Breast epithelium (tissue), 4 donors: ENCODE data around the gene PER3. TPM values are rescaled to one million over a fixed set of nuclear protein-coding genes. Genes with fewer than 3 reads are reported as not detected.

Experiments
- DNase-seq, 2 donors: peaks; one replicate each; pipeline ENCODE4 v3.0.0-alpha.2; 2019; ENCODE audit warnings: low spot score in 2 of 2
- H3K27ac ChIP-seq, 2 donors: fragments of 200-600 bp; sonication (generic) in 1 of 2; one replicate each; pipeline ENCODE4 v1.5.1; 2016 to 2019; ENCODE audit warnings: mild to moderate bottlenecking in 1 of 2
- H3K27me3 ChIP-seq, 2 donors: fragments of 200-600 bp; sonication (generic) in 1 of 2; one replicate each; pipeline versions ENCODE4 v1.5.1 to v1.6.0; 2017 to 2019; ENCODE audit warnings: control low read depth in 1 of 2, mild to moderate bottlenecking in 1 of 2
- H3K36me3 ChIP-seq: fragments of 200-600 bp; one replicate; pipeline ENCODE4 v1.5.1; 2019
- H3K4me1 ChIP-seq, 2 donors: fragments of 200-600 bp; sonication (generic); one replicate each; pipeline ENCODE4 v1.5.1; 2016 to 2019; ENCODE audit warnings: control low read depth in 1 of 2
- H3K4me3 ChIP-seq, 3 donors: fragments of 200-600 bp; sonication (generic); 1 replicate in 2 of 3; 2 replicates in 1 of 3; pipeline ENCODE4 v1.5.1; 2016 to 2019; ENCODE audit warnings: mild to moderate bottlenecking in 3 of 3, moderate library complexity in 2 of 3
- H3K9me3 ChIP-seq, 2 donors: fragments of 200-600 bp; sonication (generic) in 1 of 2; one replicate each; pipeline ENCODE4 v1.5.1; 2016 to 2019; ENCODE audit warnings: control low read depth in 1 of 2
- POLR2A ChIP-seq: fragments of 450-650 bp; IDR thresholded peaks from one replicate; pipeline ENCODE4 v1.6.1; 2016; ENCODE audit warnings: antibody characterized with exemption, mild to moderate bottlenecking, moderate library complexity
- POLR2AphosphoS5 ChIP-seq, 3 donors: sonication (generic); formaldehyde crosslinking; IDR thresholded peaks; one replicate each; pipeline ENCODE4 v1.6.1; 2017; ENCODE audit warnings: antibody characterized with exemption in 3 of 3
- intact Hi-C: fragments of 100-400 bp; cut with DNase I; formaldehyde crosslinking; loops from one replicate; pipeline ENCODE4 v1.15.1; 2023; ENCODE audit warnings: low total_unique reads
- total RNA-seq, 3 donors: library from RNA; depleted of rRNA; stranded (reverse); fragments of >200 nt; gene quantifications; one replicate each; pipeline ENCODE4 v1.1.0, GENCODE V29; 2016
- TF ChIP-seq, protein P1 (sequence below), 3 donors: fragments of 450-650 bp; IDR thresholded peaks; one replicate each; pipeline ENCODE4 v1.5.1; 2016 to 2017; ENCODE audit warnings: antibody characterized with exemption in 3 of 3, mild to moderate bottlenecking in 3 of 3, moderate library complexity in 3 of 3

PER3 gene
- total RNA-seq, 3 donors from 2014 or later = 15.4 to 22.9 (median 16.0) TPM

DNA sequence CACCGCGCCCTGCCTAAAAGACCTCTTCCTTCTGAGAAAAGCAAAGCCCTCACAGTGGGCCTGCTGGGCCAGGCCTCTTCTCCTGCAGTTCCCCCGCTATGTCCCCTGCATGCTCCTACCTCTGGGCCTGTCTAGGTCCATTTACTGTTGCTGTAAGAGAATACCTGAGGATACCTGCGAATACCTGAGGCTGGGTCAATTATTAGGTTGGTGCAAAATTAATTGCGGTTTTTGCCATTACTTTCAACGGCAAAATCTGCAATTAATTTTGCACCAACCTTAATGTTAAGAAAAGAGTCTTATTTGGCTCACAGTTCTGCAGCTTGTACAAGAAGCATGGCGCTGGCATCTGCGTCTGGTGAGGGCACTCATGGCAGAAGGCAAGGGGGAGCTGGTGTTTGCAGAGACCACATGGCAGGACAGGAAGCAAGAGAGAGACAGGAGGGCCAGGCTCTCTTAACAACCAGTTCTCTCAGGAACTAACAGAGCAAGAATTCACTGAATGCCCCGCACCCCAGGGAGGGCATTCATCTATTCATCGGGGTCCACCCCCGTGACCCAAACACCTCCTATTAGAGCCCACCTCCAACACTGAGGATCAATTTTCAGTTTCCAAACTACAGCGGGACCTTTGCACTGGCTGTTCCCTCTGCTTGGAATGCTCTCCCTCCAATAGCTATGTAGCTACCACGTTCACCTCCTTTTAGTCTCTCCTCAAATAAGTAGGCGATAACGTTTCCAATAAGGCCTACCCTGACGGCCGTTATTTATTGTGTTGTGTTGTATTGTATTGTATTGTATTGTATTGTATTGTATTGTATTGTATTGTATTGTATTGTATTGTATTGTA, 78.3 kb downstream of the PER3 start:
- Histone ChIP-seq H3K9me3 (no peaks in the 10 kb centered on the region), H3K36me3 (no peaks in the 10 kb centered on the region), H3K4me3 (no peak overlapping the region), H3K4me1 (no peaks in the 10 kb centered on the region), H3K27ac (no peak overlapping the region), H3K27me3 (no peaks in the 10 kb centered on the region)
- no peak for DNase-seq
- TF ChIP-seq POLR2AphosphoS5 (IDR thresholded peaks at IDR 0.05) = no peak
- intact Hi-C loops = no loop called here

DNA sequence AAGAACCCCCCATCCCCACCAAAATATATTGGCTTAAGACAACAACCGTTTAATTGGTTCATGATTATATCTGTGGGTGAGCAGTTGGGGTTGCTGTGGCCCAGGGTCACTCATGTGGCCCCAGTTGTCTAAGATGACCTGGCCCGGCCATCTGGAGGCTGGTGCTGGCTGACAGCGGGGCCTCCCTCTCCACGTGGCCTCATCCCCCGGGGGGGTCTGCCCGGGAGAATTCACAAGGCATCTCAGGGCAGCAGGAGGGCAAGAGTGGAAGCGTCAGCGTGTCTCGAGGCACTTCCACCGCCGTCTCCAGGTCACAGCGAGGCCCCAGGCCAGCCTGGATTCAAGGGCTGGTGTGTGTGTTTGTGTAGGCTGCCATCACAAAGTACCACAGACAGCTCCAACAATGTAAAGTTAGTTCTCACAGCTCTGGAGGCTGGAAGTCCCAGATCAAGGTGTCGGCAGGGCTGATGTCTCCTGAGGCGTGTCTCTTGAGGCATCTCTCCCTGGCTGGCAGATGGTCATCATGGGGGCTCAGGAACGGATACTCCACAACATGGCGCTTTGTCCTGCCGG, 79.8 kb downstream of the PER3 start:
- no peak for DNase-seq
- no peaks in the 10 kb centered on the region for H3K4me1 ChIP-seq
- no peaks in the 10 kb centered on the region for H3K36me3 ChIP-seq
- intact Hi-C loops = no loop called here
- no peak overlapping the region for H3K4me3 ChIP-seq
- TF ChIP-seq, protein P1, sequence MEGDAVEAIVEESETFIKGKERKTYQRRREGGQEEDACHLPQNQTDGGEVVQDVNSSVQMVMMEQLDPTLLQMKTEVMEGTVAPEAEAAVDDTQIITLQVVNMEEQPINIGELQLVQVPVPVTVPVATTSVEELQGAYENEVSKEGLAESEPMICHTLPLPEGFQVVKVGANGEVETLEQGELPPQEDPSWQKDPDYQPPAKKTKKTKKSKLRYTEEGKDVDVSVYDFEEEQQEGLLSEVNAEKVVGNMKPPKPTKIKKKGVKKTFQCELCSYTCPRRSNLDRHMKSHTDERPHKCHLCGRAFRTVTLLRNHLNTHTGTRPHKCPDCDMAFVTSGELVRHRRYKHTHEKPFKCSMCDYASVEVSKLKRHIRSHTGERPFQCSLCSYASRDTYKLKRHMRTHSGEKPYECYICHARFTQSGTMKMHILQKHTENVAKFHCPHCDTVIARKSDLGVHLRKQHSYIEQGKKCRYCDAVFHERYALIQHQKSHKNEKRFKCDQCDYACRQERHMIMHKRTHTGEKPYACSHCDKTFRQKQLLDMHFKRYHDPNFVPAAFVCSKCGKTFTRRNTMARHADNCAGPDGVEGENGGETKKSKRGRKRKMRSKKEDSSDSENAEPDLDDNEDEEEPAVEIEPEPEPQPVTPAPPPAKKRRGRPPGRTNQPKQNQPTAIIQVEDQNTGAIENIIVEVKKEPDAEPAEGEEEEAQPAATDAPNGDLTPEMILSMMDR (IDR thresholded peaks at IDR 0.05) = no peak
- TF ChIP-seq POLR2AphosphoS5 (IDR thresholded peaks at IDR 0.05) = no peak
- TF ChIP-seq POLR2A = no peak
- no peaks in the 10 kb centered on the region for H3K27me3 ChIP-seq
- no peaks in the 10 kb centered on the region for H3K9me3 ChIP-seq
- H3K27ac ChIP-seq = no peak overlapping the region

DNA sequence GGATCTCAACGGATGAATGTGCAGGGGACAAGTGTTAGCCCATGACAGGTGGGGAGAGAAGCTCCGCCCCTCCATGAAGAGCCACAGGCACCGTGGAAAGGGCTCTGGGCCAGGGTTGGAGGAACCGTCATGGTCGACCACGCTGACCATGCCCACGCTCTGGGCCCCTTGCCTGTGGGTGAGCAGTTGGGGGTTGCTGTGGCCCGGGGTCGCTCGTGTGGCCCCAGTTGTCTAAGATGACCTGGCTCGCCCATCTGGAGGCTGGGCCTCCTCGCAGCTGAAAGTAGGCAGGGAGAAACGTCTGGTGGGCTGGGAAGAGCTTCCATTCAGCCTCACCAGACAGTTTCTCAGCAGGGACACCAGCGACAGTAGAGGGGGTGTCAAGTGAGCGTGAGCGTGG, 81.9 kb downstream of the PER3 start:
- no peaks in the 10 kb centered on the region for H3K9me3 ChIP-seq
- TF ChIP-seq POLR2A = no peak
- TF ChIP-seq, protein P1 (IDR thresholded peaks at IDR 0.05) = no peak
- no peak for TF ChIP-seq POLR2AphosphoS5 (IDR thresholded peaks at IDR 0.05)
- intact Hi-C loops = no loop called here

DNA sequence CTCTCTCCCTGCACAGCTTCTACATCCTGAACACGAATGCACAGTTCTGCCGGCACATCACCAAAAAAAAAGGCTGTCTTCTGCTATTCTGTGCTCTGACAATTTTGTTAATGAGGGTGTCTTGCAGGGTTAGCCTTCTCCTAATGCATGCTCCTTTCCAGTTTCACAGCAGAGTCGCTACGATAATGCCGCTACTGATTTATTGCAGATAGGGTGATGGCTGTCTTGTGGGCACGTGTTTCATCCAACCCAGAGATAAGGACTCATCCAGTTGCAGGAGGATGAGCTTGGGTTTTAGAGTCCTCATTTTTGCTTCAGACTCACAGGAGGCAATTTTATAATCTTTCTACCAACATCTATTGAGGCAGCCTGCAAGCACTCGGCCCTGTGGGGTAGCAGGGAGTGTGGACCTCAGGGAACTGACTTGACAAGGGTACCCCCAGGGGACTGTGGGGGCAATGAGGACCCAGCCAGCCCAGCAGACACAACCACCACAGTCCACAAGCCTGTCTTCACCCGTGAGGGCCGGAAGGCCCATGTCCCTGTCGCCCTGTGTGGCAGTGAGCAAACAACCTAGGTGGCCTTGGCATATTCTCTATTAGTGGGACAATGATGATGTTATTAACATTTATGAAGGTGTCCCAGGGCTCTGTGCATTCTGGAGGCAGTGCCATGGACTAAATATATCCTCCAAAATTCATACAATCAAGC, 84.1 kb downstream of the PER3 start:
- Histone ChIP-seq H3K27me3 (no peaks in the 10 kb centered on the region), H3K4me3 (no peak overlapping the region), H3K27ac (no peak overlapping the region), H3K36me3 (no peaks in the 10 kb centered on the region), H3K4me1 (no peaks in the 10 kb centered on the region), H3K9me3 (no peaks in the 10 kb centered on the region)
- no peak for DNase-seq
- TF ChIP-seq POLR2AphosphoS5 (IDR thresholded peaks at IDR 0.05) = no peak
- TF ChIP-seq, protein P1 (IDR thresholded peaks at IDR 0.05) = no peak
- no peak for TF ChIP-seq POLR2A
- intact Hi-C loops = no loop called here

More for the DNA sequence above, 81.9 kb downstream of the PER3 start:
- no peak overlapping the region for H3K4me3 ChIP-seq
- H3K27me3 ChIP-seq = no peaks in the 10 kb centered on the region
- H3K4me1 ChIP-seq = no peaks in the 10 kb centered on the region
- DNase-seq = no peak
- H3K27ac ChIP-seq = no peak overlapping the region
- no peaks in the 10 kb centered on the region for H3K36me3 ChIP-seq

DNA sequence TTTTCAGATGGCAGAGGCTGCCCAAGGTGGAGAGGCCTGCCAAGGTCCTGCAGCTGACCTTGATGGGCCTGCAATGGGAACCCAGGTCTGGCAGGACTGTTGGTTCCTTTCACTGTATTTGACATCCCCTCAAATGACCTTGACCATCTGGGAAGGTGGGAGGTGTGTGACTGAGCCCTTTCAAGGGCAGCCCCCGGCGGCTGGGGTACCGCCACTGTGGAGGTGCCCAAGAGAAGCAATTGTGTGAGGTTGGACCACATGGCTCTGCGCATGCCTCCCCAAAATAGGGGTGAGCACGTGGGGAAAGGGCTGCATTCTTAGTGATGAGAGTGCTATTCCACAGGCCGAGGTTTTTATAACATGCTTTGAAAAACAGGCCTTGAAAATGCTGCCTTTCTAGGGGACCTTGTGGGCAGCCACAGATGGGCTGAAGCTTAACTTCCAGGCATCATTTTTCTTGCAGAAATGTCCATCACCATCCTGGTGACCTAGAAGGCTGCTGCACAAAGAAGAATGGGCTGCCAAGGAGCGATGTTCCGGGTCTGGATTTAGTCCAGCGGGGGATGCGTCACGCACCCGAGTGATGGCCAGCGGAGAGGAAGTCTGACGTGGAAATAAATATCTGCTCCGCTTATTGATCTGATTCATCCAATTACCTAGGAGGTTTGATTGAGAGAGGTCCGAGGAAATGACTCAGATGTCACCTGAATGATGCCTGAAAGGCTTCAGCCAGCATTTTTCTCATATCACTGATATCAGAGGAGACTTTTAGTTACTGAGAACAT, 85.2 kb downstream of the PER3 start:
- no peaks in the 10 kb centered on the region for H3K9me3 ChIP-seq
- H3K4me1 ChIP-seq = no peaks in the 10 kb centered on the region
- no peak overlapping the region for H3K4me3 ChIP-seq
- no peak for DNase-seq
- no peaks in the 10 kb centered on the region for H3K36me3 ChIP-seq
- no peak overlapping the region for H3K27ac ChIP-seq
- intact Hi-C loops = no loop called here
- TF ChIP-seq POLR2AphosphoS5 (IDR thresholded peaks at IDR 0.05) = no peak
- TF ChIP-seq, protein P1 (IDR thresholded peaks at IDR 0.05) = no peak
- TF ChIP-seq POLR2A = no peak
- H3K27me3 ChIP-seq = no peaks in the 10 kb centered on the region
